ENCODE measurements around the gene CPEB4.

Gene CPEB4

DNA sequence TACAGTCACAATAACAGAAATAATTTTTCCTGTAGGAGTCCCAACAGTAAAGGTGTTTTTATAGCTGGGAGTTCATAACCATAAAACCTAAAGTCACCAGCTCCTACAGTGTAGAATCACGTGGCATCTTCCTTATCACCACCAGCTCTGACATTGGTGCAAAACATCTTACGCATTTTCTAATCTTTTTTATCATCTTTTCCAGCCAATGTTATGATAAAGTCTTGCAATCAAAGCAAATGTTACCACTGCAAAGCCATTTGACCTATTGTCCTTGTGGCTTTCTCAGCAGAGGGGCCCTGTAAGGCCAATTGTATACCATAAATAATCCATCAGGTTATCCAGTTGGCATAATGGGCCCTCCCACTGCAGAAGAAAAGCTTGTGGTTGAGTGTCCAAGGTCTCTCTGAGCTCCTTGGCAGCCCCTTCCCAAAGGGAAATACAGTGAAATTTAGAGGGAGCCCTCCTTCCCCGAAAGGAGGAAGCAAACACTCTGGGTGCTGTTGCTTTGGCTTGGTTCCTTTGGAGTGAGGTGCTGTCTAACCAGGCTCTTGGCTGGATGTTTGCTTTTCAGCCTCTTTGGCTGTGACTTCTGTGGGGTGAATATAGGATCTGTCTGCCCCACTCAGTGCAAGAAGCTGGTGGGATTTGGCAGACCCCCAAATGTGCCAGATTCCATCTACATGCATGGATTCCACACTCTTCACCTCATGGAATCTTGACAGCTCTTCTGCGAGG, 29.3 kb upstream of the CPEB4 start:
- DNase-seq (ENCODE audit: low read depth) = no peak

- no peak for DNase-seq (ENCODE audit: low read depth)
Observed at GRCh38 chr5:173859408-173860159, 28.6 kb upstream of the CPEB4 start.

- DNase-seq (ENCODE audit: low read depth) = no peak
Observed at GRCh38 chr5:173862047-173862477, 26.1 kb upstream of the CPEB4 start.

- no peak for DNase-seq (ENCODE audit: low read depth)
Observed at GRCh38 chr5:173863359-173863758, 24.8 kb upstream of the CPEB4 start.

- DNase-seq (ENCODE audit: low read depth) = no peak
Observed at GRCh38 chr5:173864126-173865050, 23.8 kb upstream of the CPEB4 start.

- DNase-seq (ENCODE audit: low read depth) = no peak
Observed at GRCh38 chr5:173866243-173866857, 21.8 kb upstream of the CPEB4 start.

DNA sequence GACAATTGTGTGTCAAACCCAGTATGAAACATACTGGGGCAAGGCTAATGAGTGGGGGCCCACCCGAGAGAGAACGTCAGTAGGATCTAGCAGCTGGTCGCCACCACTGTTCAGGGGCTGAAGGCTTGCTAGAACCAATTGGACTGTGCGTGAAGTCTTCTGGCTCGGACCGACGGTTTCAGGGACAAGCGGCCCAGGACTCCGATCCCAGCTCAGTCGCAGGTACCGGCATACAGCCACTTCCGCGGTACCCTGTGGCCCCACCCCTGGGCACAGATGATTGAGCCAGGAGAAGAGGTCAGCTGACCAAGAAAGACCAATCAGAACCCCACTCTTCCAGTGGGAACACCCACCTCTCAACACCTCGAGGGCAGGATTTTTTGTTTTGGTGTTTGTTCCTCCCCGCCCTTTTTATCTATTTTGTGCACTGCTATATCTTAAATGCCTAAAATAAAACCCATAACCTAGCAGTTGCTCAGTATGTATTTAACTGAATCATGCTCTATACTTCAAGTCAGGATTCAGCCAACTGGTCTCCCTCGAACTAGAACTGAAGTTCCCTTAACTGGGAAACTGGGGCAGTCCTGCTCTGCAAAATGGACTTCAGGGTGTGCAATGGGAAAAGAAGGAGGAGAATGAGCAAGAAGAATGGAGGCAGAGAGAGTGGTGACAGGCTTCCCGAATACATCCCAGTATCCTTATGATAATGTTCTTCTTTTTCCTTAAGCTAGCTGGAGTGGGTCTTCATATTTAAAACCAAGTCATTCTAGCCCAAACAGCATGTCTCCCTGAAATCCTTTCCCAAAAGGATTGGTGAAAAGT, 21.1 kb upstream of the CPEB4 start:
- DNase-seq (ENCODE audit: low read depth) = no peak

DNA sequence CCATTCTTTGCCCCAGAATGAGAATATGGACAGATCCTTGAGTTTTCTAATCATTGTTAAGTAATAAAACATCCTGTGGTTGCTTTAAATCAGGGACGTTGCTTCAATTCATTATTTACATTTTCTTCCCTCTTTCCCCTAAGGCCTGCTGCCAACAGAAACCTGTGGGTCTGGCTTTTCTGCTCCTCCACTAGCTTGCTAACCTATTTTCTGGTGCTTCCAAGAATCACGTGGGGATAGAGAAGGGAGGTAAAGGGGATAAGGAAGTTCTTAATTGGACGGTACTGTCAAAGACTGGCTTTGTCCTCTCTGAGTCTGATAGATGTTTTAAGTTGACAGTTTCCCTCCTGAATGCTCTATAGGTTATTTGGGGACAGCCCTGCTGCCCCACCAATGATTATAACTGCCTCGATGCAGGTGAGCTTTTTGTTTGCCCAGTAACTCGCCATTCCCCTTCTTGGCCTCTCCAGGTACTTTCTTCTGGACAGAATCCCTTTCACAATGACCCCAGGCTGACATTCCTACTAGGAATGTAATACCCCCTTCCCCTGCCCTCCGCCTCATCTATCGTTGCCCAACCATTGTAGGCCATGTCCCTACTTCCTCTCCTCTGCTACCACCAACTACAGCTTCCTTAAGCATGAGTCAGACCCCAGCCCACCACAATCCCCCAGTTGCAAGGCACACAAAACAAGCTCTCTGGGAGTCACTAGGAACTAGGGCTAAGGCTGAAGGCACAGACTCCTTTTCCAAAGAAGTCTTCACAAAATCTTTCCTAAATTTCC, 19.9 kb upstream of the CPEB4 start:
- DNase-seq (ENCODE audit: low read depth) = no peak

GRCh38 chr5:173869316-173869715, 18.8 kb upstream of the CPEB4 start:
- no peak for DNase-seq (ENCODE audit: low read depth)

DNA sequence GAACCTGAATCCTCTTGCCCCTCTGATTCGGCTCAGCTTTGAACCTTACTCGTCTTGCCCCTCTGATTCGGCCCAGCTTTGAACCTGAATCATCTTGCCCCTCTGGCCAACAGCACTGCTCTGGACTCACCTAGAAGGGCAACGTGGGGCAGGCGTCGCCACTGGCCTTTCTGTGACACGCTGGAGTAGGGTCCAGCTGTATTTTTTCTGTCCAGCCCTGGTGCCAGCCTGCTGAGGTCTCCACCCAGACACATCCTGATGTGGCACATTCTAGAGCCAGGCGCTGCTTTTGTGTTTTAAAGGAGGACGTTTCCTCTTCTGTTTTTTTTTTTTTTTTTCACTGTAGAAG, 15.2 kb upstream of the CPEB4 start:
- DNase-seq (ENCODE audit: low read depth) = no peak

DNA sequence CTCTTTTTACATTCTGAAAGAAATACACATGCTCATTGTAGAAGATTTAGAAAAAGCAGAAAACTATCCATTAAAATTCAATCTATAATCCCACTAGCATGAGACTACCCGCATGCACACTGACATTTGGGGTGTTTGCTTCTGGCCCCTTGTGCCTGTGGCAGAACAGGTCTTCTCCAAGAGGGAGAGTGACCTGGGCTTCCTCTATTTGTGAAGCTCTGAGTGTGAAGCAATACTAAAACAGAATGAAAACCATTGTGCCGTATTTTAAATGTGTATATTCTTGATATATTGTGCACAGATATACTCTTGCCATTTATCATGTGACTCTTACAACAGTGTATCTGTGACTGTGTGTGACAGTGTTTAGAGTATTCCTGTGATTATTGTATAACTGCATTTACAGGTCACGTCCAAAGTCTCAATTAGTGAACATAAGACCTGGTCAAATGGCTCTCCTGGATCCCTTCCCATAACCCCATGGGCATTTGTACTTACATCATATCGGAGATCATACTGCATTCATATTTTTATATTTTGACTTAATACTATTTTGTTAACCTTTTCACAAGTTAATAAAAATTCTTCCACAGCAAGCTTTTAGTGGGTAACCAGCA, 14.7 kb upstream of the CPEB4 start:
- DNase-seq (ENCODE audit: low read depth) = no peak

- DNase-seq (ENCODE audit: low read depth) = no peak
Observed at GRCh38 chr5:173875189-173875588, 13.0 kb upstream of the CPEB4 start.

DNA sequence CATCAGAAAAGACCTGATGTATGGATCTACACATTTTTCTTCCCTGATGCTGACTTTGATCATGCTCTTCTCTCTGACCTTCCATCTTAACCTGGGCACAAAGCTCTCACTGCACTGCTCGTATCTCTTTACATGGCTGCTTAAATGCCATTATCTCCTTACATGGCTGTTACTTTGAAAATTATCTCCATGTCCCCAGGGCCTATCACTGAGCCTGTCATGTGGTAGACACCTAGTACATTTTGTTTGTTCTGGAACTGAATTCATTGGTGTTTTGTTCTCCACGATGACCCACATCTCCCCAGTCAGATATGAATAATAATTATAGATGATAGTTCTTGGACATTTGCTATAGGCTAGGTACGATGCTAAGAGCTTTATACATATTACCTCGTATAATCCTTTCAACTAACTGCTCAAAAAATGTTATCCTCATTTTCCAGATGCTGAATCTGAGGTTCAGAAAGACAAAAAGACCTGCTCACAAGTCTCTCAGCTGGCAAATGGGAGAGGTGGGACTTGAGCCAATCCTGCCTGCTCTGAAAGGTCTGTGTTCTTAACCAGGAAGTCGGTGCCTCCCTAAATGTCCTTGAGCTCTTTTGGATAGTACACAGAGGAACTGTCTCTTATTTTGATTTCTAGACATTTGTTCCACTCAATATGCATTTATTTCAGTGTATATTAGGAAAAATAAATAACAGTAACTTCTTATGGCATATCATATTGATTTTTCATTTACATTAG, 9.8 kb upstream of the CPEB4 start:
- DNase-seq (ENCODE audit: low read depth) = no peak

DNA sequence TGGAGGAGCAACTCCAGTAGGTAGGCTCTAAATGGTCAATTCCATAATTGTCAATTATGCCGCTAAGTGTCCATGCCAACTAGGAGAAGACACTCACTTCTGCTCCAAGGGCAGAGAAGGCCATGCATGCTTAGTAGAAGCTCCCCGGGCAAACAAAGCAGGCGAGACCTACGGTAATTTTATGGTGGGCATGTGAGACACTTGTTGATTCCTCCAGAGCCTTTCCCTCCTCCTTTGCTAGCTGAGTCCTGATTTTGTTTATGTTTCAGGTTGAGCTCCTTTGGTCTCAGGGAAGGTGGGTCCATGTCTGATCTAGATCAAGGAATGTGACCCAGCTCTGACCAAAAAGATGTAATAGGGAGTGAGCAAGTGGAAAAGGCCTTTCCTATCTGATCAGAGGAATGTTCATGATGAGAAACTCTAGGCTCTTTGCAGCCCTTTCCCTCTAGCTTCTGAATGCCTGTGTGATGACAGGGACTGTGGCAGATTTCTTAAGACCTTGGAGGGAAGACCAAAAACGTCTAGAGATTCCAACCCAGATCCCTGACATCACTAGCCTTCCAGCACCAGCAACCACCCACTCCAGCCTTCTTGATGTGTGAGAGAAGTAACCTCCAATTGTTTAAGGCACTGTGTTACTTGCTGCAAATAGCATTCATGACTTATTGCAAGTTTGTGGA, 7.7 kb upstream of the CPEB4 start:
- no peak for DNase-seq (ENCODE audit: low read depth)

DNA sequence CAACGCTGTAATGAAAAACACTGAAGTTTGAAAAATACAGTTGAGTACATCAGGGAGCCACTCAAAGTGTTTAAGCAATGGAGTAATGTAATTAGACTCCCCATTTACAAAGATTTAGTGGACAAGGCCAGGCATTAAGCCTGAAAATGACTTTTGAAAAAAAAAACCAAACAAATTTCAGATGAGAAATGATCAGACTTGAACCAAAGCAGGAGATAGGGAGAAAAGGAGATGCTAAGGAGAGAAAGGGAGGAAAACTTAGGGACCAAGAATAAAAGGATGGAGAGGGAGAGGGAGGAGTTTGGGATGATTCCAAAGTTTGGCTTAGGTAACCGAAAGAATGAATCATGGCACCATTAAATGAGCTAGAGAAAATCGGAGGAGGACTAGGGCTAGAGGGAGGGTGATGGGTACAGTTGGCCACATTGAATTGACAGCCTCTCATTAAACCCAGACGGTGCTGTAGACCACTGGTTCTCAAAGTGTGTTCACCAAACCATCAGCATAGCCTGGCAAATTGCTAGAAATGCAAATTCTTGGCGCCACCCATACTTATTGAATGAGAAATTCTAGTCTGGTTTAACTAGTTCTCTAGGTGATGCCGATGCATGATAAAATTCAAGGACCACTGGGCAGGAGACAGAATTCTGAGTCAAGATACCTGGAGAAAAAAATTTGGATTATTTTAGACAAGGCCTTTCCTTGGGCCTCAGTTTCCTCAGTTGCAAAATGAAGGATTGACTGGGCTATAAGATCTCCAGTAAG, 6.2 kb upstream of the CPEB4 start:
- no peak for DNase-seq (ENCODE audit: low read depth)

DNA sequence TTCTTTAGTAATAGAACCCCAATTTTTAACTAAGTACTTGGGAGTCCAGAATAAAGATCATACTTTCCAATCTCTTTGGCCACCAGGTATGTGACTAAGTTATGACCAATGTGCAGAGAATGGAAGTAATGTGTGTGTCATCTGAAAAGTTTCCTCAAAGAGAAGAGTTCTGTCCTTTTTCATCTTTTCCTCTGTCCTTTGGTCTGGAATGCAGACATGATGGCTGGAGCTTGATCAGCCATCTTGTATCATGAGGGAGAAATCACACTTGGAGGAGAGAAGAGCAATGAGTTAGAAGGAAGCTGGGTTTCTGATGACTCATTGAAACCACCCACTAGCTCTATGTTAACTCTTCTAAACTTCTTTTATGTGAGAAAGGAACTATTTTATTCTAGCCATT, 5.5 kb upstream of the CPEB4 start:
- no peak for DNase-seq (ENCODE audit: low read depth)

GRCh38 chr5:173883347-173883924, 4.7 kb upstream of the CPEB4 start:
- no peak for DNase-seq (ENCODE audit: low read depth)

All from activated T-cell treated with anti-CD3 and anti-CD28 coated beads for 48 hours (primary cell).